Measurements from ENCODE around the gene LPCAT3.
A peak's percentile ranks its signal among the peaks of the same experiment; 100 is the strongest.

Gene LPCAT3

DNA sequence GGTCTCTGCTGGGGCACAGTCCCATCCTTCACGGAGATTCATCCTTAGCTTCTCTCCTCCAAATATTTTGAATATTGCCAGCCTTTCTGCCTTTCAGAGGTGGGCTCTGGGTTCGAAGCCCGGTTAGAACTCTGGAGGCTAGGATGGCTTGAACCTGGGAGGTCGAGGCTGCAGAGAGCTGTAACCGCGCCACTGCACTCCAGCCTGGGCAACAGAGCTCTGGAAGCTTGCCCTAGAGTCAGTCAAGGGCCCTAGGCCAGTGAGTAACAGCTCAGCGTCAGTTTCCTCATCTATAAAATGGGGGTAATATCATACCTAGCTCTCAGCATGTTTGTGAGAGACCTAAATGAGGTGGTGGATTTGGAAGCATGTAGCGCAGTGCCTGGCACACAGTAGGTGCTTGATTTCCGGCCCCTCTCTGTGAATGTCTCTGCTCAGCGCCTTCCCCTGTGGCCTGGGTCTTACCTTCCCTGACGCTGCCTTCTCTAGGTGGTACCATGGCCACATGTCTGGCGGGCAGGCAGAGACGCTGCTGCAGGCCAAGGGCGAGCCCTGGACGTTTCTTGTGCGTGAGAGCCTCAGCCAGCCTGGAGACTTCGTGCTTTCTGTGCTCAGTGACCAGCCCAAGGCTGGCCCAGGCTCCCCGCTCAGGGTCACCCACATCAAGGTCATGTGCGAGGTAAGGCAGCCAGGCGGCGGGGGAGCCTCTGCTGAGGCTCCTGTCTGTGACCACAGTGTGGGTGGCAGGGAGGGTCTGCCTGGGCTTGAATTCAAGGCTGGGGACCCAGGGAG, 63.8 kb downstream of the LPCAT3 start:
- FAIRE-seq: peak; percentile 13
- no peak for DNase-seq (ENCODE audit: low spot score)

DNA sequence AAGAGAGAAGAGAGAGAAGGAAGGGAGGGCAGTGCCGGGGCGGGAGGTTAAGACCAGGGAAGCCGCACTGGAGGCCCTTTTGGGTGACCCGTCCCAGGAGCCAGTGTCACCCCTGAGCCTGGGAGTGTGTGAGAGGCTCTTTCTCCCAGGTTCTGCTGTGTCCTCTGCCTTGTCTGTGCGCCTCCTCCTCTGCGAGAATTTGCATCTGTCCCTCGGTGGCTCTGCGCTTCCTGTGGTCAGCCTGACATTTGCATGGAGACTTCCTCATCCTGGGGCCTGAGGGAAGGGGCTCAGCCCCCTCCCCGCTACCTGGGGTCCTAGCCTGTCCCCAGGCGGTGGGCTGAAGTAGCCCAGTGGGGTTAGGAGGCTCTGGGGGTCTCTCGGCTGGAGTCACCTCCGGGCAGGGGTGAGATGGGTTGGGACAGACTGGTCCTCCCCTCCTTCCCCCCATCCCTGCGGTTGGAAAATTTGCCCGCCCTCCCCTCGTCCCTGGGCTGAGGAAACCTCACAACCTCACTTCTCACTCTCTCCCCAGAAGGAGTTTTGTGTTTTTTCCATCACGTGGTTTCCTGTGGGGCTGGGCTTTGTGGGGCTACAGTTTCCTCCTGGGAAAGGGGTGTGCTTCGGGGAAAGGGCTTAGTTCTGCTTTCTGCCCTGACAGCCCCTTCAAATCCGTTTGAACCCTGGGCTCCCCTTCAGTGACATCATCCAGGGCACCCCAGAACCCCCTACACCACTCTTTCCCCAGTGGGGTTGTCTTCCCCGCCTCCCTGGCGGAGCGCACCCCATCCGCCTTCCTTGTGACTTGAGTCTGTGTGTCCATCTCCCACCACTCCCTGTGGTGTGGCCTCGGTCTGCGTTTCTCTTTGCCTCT, 64.6 kb downstream of the LPCAT3 start:
- no peak for DNase-seq (ENCODE audit: low spot score)
- no peak for FAIRE-seq

DNA sequence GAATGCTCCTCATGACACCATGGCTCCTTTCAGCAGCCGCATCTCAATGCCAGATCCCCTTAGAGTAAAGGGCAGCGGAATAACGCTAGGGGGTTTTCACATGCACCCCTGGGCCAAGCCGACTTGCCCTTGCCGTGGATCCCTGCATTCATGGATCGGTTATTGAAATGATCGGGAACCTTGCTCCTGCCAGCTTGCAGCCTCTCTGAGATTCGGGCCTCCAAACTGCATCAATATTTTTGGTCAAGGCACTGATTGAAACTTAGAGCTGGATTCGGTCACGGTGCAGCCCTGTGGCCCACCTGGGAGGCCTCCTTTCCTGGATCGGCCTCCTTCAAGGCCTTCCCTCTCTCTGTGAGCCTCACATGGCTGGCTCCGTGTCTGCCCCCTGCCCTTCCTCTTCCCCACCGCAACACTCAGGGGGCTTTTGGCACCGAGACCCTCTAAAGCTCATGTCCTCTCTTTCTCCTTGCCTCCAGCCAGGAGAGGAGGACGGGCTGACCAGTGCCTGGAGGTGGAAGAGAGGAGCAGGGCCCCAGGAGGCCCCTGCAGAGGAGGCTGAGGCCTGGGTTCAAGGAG, 65.3 kb downstream of the LPCAT3 start:
- no peak for DNase-seq (ENCODE audit: low spot score)
- no peak for FAIRE-seq

DNA sequence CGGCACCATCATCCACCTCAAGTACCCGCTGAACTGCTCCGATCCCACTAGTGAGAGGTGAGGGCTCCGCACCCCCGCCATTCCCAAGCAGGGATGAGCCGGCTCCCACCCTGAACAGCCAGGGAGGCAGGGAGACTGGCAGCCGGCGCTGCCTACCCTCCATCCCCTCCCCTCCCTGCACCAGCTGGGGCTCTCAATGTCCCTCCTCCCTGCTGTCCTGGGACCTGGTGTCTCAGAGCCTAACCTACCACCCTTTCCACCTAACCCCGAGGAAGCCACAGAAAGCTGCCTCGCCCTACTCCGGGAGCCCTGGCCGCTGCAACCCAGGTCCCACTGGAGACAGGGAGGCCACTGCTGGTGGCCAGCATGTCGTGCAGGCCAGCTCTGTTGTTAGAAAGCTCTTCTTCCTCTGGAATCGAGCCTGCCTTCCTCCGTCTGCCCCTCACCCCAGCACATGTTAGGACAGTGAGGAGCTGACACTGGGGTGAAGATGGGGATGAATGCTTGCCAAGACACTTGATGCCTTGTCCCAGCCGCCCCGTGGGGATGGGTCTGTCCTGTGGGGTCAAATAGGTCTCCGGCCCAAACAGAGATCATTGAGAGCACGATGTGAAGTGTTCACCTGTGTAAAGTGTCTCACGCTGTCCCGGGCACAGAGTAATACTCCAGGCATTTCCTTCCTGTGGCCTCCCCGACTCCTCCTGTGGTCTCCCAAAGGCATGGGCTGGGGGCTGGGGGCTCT, 66.0 kb downstream of the LPCAT3 start:
- DNase-seq (ENCODE audit: low spot score): no peak
- peak; percentile 87 for FAIRE-seq

DNA sequence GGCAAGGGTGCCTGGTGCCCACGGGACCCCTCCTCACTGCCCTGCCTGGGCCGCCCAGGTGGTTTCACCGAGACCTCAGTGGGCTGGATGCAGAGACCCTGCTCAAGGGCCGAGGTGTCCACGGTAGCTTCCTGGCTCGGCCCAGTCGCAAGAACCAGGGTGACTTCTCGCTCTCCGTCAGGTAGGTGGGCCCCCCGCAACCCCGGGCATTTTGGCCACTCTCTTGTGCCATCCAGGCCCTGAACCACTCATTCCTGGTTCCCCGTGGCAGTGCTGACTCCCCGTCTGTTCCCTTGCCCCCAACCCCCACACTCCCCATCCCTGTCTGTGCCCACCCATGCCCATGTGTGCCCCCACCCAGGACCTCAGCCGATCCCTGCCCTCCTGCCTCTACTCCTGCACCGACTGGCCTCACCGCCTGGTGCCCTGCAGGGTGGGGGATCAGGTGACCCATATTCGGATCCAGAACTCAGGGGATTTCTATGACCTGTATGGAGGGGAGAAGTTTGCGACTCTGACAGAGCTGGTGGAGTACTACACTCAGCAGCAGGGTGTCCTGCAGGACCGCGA, 66.6 kb downstream of the LPCAT3 start:
- FAIRE-seq (no peak), DNase-seq (ENCODE audit: low spot score) (no peak)

DNA sequence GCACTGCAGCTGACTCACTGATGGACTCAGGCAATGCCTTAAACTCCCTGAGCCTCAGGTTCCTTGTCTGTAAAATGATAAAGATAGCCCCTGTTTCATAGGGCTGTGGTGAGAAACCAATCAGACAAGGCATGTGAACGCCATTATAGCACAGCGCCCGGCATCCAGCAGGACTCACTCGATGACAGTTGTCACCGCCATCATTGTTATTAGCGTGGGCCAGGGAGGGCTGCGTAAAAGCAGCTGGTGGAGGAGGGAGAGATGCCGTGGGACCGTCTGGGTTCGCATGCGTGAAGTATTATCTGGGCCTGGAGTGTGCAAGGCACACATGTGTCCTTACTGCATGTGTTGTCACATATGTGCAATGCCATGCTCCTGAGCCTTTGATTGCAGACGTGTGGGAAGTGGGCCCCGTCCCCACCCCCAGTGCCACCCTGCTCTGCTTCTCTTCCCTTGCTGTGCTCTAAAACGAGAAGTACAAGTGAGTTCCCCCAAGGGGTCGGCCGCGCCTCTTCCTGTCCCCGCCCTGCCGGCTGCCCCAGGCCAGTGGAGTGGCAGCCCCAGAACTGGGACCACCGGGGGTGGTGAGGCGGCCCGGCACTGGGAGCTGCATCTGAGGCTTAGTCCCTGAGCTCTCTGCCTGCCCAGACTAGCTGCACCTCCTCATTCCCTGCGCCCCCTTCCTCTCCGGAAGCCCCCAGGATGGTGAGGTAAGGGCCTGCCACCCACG, 67.3 kb downstream of the LPCAT3 start, which contains the start of gene PTPN6:
PTPN6 (plus strand) TSS at position 546 of the 730 bp plus-strand sequence; CDS start at position 703, 157 bp downstream.
- peak; percentile 67 for FAIRE-seq
- no peak for DNase-seq (ENCODE audit: low spot score)

DNA sequence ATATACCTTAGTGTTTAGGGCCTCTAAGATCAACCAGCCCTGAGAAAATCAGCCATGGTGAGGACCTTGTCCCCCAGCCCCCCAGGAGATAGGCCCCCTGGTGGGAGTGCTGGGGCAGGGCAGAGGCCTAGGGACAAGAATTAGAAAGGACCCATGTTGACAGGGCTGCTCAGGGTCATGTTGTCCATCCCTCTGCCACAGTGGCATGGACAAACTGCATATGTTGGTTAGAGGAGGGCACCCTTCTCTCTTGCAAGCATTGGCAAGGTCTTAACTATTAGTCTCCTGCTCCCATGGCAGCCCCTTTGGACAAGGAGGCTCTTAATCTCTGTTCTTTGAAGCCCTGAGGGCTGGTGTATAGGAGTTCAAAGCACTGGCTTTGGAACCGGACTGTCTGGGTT, 67.9 kb downstream of the LPCAT3 start:
- DNase-seq (ENCODE audit: low spot score) (no peak), FAIRE-seq (no peak)

DNA sequence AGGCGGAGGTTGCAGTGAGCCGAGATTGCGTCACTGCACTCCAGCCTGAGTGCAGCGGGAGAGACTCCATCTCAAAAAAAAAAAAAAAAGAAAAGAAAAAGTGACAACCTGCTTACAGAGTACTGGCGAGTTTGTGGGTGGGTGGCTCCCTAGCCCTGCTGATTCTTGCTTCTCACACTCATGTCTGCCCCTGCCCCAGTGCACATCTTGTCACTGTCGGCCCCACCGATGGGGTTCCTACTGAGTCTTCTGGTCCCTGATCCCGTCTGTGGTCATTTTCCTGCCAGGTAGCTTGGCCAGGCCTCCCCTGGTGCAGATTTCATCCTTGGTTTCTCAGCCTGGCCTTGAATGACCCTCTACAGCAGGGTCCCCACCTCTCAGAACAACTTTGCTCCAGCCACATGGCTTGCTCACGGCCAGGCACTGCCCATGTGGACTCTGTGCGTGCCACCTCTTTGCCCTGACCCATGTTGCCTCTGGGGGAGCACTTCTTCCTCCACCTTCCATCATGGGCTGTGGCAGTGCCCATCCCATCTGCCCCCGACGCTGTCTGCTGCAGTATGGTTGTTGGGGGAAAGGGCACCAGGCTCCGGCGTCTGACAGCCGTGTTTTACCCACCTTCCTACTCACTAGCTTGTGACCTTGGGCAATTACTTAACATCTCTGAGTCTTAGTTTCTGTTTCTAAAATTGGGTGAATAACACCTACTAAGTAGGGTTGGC, 69.2 kb downstream of the LPCAT3 start:
- DNase-seq (ENCODE audit: low spot score): no peak
- FAIRE-seq: peak; percentile 93

DNA sequence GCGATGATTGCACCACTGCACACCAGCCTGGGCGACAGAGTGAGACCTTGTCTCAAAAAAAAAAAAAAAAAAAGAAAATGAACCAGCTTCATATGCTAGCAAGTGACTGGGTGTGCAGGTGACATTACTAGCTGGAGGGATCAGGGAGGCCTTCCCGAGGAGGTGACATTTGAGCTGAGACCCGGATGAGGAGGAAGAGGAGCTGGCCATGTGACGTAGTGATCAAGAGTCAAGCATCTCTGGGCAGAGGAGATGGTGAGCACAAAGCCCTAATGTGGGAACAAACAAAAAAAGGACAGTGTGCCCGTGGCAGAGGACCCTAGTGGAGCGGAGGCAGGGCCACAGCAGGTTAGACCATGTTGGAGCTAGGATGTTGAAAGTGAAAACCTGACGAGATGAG, 70.7 kb downstream of the LPCAT3 start:
- FAIRE-seq: no peak
- no peak for DNase-seq (ENCODE audit: low spot score)

DNA sequence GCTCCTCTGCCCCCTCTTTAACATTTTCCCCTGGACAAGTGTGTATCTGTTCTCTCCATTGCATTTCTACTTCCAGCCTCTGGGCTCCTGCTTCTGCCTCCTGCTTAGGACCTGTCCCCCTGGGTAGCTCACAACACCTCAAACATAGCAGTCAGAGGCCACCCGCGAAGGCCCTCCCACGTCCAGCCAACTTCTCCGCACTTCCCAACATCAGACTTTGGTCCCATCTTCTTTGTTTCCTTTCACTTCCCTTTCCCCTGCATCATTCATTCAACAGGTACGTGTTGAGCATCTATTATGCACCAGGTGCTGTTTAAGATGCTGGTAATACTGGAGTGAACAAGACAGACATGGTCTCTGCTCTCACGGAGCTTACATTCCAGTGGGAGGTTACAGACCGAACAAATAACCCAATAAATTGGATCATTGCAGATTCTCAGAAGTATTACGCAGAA, 71.3 kb downstream of the LPCAT3 start:
- DNase-seq (ENCODE audit: low spot score): no peak
- FAIRE-seq: no peak

DNA sequence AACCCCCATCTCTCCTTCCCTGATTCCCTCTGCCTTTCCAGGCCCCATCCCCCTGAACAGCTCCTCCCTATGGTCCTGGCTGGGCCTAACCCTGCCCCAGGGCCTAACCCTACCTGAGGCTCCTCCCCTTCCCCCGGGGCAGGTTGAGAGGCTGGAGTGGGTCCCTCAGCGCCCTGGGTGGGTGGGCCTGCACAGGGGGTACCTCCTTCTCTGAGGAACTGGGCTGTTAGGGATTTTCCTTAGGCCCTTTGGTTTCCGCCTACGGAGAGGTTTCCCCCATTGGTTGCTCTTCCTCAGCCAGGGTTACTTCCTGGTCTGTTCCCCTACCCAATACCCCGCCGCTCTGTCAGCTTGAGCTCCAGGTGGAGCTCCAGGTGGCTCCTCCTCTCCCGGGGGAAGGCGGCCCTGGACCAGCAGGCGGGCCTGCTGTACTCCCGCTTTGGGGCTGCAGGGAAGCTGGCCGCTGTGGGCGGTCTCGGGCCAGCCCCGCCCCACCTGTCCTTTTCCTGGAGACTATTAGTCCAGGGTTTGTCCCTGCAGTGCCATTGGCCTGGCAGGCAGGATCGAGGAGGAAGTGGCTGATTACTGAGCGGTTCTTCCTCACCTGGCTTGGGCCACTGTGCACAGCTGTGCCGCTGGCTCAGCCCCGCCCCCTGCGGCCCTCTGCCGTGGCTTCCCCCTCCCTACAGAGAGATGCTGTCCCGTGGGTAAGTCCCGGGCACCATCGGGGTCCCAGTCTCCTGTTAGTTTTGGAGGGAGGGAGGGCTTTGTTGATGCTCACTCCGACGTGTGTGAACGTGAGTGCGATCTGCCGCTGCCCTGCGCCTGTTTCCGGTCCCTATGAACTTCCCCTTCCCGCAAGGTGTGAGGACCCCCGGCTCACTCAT, 72.0 kb downstream of the LPCAT3 start:
- FAIRE-seq: no peak
- DNase-seq (ENCODE audit: low spot score): no peak

DNA sequence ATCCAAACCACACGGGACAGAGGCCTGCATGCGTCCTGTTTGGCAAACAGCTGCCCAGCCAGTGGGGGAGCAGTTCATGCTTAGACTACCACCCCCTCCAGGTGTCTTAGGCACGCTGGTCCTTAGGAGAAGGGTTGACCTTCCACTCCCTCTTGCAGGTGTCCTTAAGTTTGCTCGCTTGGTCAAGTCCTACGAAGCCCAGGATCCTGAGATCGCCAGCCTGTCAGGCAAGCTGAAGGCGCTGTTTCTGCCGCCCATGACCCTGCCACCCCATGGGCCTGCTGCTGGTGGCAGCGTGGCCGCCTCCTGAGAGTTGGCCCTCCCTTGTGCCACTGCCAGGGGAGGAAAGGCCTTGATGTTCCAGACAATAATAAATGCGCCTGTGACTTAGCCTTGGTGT, 72.7 kb downstream of the LPCAT3 start:
- FAIRE-seq: no peak
- DNase-seq (ENCODE audit: low spot score): no peak

DNA sequence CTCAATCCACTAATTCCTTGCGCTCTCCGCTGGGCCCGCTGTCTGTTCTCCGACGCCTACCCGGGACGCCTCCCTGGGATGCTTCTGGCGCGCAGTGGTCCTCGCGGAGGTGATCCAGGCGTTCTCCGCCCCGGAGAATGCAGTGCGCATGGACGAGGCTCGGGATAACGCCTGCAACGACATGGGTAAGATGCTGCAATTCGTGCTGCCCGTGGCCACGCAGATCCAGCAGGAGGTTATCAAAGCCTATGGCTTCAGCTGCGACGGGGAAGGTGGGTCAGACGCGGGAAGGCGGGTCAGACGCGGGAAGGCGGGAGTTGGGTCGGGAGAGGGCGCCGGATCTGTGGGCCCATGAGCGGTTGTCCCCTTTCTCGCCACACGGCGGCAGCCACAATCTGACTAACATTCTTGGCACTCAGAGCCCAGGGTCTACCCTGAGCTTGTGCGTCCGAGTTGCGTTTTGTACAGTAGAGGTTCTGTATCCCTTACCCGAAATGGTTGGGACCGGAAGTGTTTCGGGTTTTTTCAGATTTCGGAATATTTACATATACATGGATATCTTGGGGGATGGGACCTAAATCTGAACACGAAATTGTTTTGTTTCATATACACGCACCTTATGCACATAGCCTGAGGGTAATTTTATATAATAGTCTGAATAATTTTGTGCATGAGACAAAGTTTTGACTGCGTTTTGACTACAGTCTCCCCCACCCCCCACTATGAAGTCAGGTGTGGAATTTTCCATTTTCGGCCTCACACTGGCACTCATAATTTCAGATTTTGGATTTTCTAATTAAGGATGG, 73.7 kb downstream of the LPCAT3 start:
- peak; percentile 93 for DNase-seq (ENCODE audit: low spot score)

DNA sequence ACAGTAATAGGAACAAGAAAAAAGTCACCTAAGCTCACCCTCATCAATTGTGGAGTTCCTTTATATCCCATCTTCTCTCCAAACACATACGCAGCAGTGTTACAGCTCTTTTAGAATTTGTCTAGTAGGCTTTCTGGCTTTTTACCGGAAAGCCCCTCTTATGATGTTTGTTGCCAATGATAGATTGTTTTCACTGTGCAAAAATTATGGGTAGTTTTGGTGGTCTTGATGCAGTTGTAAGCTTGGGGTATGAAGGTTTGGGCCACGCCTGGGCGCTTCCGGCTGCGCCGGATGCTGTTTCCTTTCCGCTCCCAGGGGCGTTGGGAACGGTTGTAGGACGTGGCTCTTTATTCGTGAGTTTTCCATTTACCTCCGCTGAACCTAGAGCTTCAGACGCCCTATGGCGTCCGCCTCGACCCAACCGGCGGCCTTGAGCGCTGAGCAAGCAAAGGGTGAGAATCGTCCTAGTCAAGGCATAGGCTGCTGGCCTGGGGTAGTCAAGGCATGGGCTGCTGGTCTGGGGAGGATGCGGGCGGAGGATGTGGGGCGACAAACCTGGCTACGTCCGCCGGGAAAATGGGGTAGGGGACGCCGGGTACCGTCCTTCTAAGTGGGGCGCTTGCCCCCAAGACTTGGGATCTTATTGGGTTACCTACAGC, 74.4 kb downstream of the LPCAT3 start, which contains the start of the genes C12orf57 and RNU7-1:
C12orf57 (plus strand) TSS at position 301 of the 659 bp plus-strand sequence; CDS start at position 401, 100 bp downstream.
RNU7-1 (plus strand) TSS at position 95 of the 659 bp plus-strand sequence.
- DNase-seq (ENCODE audit: low spot score): peak; percentile 77
- no peak for FAIRE-seq

More for the DNA sequence above, 73.7 kb downstream of the LPCAT3 start:
- FAIRE-seq: peak; percentile 13

DNA sequence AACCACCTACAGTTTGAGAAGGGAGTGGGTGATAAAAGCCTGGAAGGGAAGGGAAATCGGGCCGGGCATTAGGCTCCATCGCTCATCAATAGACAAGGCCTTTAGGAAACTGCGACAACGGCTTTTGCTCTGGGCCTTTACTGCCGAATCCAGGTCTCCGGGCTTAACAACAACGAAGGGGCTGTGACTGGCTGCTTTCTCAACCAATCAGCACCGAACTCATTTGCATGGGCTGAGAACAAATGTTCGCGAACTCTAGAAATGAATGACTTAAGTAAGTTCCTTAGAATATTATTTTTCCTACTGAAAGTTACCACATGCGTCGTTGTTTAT, 74.9 kb downstream of the LPCAT3 start:
- DNase-seq (ENCODE audit: low spot score) (peak; percentile 83), FAIRE-seq (no peak)

DNA sequence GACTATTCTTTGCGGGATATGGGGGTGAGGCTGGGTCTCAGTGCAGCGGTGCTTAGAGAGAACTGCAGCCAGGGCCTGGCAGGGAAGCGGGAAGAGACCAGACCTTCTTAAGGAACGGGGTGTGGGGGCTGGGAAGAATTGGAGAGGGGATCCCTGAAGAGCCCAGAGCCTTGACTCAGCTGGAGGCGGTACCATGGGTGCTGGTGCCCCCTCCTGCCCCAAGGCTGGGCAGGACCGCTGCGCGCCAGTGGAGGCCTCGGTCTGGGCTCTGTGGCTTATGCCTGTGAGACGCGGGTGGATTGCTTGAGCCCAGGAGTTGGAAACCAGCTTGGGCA, 76.0 kb downstream of the LPCAT3 start:
- no peak for FAIRE-seq
- DNase-seq (ENCODE audit: low spot score): no peak

DNA sequence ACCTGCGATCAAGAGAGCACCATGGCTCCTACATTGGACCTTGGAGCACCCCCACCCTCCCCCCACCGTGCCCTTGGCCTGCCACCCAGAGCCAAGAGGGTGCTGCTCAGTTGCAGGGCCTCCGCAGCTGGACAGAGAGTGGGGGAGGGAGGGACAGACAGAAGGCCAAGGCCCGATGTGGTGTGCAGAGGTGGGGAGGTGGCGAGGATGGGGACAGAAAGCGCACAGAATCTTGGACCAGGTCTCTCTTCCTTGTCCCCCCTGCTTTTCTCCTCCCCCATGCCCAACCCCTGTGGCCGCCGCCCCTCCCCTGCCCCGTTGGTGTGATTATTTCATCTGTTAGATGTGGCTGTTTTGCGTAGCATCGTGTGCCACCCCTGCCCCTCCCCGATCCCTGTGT, 76.5 kb downstream of the LPCAT3 start:
- FAIRE-seq: no peak
- no peak for DNase-seq (ENCODE audit: low spot score)

Data from urothelium cell line (cell line).